HG03575 (cell line): ENCODE data around the gene TMEM205.
"Not testable (repeated sequence)": the region's sequence is repeated elsewhere in the genome, so short reads cannot be mapped to it uniquely, and the experiment has no call there.

Experiments
- ATAC-seq: cut with Tn5 transposase; IDR thresholded peaks from one replicate; pipeline ENCODE4 v1.9.1; 2021; ENCODE audit not compliant: unreplicated experiment, insufficient number of reproducible peaks, low FRiP score; ENCODE audit errors: extremely low read depth

The TMEM205 gene

GRCh38 chr19:11373885-11374432 is 27.9 kb upstream of the TMEM205 start:
- no peak for ATAC-seq

DNA sequence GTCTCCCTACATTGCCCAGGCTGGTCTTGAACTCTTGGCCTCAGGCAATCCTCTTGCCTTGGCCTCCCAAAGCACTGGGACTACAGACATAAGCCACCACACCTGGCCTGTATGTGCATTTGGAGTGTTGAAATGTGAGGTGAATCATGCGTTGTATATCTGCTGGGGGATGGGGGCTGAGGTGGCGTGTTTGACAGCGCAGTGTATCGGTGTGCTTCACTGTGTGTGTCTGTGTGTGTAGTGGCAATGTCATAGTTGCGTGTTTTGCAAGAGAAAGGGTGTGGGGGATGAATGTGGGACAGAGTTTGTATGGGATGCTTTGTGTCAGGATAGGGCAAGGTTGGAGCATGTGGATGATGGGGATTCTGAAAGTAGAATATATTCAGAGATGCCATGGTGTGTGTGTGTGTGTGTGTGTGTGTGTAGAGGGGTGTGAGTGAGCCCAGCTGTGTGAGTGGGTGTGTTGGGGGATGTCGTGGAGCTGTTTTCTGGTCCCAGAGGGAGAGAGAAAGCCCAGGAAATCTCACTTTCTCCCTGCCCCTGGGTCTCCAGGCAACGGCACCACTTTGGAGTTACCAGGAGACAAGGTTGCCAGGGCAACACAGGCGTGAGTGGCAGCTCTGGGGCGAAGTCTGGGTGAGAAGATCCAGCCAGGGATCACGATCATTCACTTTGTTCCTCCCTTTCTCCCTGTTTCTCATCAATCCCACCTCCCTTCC is 27.3 kb upstream of the TMEM205 start:
- no peak for ATAC-seq

DNA sequence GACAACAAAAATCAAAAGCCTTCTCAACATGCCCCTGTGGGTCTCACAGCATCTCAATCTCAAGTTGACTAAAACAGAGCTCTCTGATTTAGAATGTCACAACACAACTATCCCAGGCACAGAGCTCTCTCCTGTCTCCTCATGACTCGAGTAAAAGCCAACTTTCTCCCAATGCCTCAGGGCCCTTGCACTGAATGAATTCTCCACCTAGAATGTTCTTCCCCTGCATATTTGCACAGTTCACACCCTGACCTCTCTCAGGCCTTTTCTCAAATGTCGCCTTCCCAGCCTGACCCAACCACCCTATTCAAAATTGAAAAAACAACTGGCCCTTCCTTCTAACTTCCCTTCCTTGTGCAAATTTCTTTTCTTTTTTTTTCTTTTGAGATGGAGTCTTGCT is 24.7 kb upstream of the TMEM205 start:
- ATAC-seq, result no peak

DNA sequence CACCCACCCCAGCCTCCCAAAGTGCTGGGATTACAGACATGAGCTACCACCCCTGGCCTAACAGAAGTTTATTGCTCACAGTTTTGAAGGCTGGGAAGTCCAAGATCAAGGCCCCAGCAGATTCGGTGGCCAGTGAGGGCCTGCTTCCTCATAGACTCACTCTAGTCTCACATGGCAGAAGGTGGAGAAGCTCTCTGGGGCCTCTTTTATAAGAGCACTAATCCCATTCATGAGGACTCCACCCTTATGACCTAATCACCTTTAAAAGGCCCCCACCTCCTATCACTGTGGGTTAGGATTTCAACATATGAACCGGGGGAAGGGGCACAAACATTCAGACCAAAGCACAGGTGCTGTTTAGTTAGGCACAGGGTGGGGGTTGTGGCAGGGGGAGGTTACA is 21.5 kb upstream of the TMEM205 start:
- no peak for ATAC-seq

DNA sequence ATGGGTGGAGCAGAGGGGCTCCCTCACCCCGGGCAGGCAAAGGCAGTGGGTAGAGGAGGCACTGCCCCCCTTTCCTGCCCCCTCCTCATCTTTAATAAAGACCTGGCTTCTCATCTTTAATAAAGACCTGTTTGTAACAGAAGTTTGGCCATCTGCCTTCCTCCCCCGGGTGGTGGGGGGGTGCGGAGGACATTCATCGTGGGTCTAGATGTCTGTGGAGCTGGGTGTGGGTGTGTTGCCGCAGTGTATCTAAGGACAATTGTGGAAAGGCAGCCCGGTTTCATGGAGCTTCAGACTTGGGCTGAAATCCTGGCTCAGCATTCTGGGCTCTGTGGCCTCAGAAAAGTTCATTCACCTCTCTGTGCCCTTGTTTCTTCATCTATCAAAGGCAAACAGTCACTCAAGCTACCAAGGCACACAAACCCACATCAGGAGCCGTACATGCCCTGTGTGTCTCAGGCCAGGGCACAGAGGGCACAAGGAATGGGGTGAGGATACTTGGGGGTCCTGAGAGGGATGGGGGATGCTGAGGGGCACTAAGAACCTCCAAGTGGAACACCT is 19.6 kb upstream of the TMEM205 start:
- ATAC-seq, result no peak

- no peak for ATAC-seq
Observed at GRCh38 chr19:11364935-11365334, 18.9 kb upstream of the TMEM205 start.

DNA sequence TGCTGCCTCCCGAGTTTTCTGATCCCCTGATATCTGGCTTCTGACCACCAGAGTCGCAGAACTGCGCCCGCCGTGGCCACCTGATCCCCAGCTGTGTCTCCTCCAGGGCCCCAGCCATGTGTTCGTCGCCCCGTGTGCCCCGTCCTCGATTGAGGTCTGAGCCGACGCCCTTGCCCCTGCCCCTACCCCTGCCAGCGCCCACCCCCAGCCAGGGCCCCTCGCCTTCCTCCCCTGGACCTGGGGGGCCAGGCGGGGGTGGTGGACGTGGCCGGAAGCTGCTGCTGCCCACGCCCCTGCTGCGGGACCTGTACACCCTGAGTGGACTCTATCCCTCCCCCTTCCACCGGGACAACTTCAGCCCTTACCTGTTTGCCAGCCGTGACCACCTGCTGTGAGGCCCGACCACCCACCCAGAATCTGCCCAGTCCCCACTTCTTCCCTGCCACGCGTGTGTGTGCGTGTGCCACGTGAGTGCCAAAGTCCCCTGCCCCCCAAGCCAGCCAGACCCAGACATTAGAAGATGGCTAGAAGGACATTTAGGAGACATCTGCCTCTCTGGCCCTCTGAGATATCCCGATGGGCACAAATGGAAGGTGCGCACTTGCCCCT is 18.3 kb upstream of the TMEM205 start:
- no peak for ATAC-seq

DNA sequence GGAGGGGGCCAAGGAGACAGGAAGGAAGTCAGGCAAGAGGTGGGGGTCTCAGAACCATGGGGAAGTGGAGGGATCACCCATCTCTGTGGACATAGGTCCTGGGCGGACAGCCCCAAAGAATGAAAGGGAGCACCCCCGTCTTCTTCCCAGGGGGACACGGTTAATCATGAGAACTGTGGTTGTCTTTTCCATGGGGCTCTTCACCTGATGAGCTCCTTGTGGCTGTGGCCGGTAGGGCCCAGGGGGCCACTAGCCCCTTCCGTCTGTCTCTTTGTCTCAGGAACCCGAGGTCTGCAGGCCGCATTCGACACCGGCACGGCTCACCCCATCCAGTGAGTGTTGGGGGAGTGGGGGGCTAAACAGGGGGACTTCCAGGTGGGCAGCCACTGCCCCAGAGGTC is 17.8 kb upstream of the TMEM205 start:
- no peak for ATAC-seq

- no peak for ATAC-seq
Observed at GRCh38 chr19:11361771-11362731, 16.0 kb upstream of the TMEM205 start.

GRCh38 chr19:11361037-11361770 is 15.1 kb upstream of the TMEM205 start:
- ATAC-seq, result no peak

DNA sequence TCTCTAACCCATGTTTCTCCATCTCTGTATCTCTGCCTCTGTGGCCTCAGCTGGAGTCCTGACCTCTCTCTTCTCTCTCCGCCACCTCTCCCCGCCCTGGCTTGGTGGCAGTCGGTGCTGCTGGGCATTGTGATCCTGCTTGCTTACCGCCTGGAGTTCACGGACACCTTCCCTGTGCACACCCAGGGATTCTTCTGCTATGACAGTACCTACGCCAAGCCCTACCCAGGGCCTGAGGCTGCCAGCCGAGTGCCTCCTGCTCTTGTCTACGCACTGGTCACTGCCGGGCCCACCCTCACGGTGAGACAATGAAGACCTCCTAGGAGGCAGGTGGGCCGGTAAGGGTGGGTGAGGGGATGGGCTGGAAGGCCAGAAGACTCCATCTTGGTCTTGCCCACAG is 13.4 kb upstream of the TMEM205 start:
- no peak for ATAC-seq

- no peak for ATAC-seq
Observed at GRCh38 chr19:11356676-11357550, 10.8 kb upstream of the TMEM205 start.

DNA sequence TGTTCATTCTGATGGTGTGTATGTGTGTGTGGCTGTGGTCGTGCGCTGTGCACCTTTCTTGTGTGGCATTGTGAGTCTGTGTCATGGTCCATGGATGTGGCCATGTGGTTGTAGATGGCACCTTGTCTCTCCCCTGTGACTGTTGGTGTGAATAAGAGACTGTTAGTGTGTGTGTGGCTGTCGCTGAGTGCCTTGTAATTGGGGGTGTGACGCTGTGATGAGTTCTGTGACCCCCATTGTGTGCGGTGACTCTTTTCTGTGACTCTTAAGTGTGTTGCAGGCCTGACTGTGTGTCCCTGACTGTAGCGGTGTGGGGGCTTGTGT is 10.0 kb upstream of the TMEM205 start:
- no peak for ATAC-seq

DNA sequence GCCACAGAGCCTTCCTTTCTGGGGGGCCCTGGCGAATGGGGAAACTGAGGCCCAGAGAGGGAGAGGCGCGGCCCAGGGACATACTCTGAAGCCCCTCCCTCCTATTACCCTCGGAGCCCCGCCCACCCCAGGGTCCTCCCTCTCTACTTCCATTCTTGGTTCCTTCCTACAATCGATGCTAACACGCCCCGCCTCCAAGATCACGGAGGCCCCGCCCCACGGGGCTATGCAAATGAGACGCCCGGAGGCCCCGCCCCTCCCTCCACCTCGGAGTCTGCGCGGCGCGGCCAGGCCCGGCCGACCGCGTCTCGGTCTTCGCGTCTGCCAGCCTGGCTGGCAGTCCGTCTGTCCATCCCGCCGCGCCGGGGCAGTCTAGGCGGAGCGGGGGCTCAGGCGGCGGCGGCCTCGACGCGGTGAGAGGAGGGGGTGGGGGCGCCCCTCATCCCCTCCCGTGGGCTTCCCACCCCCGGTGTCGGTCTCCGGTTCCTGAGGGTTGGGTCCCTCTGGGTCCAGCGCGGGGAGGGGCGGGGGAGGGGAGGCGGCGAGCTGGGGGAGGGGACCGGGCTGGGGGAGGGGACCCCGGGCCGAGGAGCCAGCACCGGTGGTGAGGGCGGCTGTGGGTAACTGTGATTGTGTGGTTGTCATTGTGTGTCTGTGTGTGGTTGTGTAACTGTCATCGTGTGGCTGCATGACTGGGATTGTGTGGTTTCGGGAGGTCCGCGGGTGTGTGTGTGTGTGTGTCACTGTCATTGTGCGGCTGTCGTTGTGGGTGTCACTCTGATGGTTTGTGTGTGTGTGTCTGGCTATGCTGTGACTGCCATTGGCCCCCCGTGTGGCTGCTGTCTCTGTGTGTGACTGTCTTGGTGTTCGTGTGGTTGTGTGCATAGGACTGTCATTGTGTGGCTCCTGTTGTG is 9.3 kb upstream of the TMEM205 start, which contains the start of gene PLPPR2:
PLPPR2 (plus strand) TSS at position 273 of the 914 bp plus-strand sequence. CDS start 2,242 bp downstream, outside the sequence.
- no peak for ATAC-seq

- not testable (repeated sequence) for ATAC-seq
Observed at GRCh38 chr19:11354102-11354501, 8.0 kb upstream of the TMEM205 start.

- ATAC-seq, result no peak
Observed at GRCh38 chr19:11349171-11349570, 3.1 kb upstream of the TMEM205 start.

DNA sequence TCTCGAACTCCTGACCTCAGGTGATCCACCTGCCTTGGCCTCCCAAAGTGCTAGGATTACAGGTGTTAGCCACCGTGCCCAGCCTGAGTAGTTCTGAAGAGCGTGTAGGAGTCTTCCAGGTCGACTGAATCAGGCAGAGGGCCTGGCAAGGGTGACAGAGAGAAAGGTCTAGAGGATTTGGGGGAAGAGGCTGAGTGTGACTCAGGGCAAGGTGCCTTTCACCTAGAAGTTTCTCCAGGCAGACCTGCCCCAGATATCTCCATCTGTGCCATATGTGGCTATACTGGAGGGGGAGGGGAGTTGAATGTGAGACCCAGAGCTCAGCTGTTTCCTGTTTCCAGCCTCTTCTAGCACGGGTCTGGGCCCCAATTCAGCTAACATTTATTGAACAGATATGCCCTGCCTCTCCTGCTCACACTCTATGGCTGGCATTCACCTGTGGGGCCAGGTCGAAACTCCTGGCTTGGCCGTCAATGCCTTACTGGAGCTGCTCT is 1.5 kb upstream of the TMEM205 start:
- ATAC-seq, result no peak
